Upper lobe of left lung (tissue), 4 donors: ENCODE measurements around the gene TWNK.

Experiments
- CTCF ChIP-seq, 6 experiments: fragments of 450-650 bp in 4 of 6; fragments of 200-600 bp in 2 of 6; sonication (generic) in 2 of 6; IDR thresholded peaks; one replicate each; pipeline ENCODE4 v1.5.1; 2016 to 2019; ENCODE audit warnings: antibody characterized with exemption in 6 of 6
- EP300 ChIP-seq, 4 donors: sonication (generic); formaldehyde crosslinking; IDR thresholded peaks; one replicate each; pipeline ENCODE4 v1.5.1; 2017; ENCODE audit warnings: antibody characterized with exemption in 4 of 4, control low read depth in 2 of 4
- POLR2A ChIP-seq, 4 donors: fragments of 450-650 bp; IDR thresholded peaks; one replicate each; pipeline ENCODE4 v1.5.1; 2016 to 2017; ENCODE audit warnings: antibody characterized with exemption in 4 of 4, mild to moderate bottlenecking in 2 of 4
- POLR2AphosphoS5 ChIP-seq, 2 donors: sonication (generic); formaldehyde crosslinking; IDR thresholded peaks; one replicate each; pipeline ENCODE4 v1.5.1; 2017; ENCODE audit warnings: antibody characterized with exemption in 2 of 2

GRCh38 chr10:100980311-100980710 is 7.0 kb upstream of the TWNK start:
- TF ChIP-seq CTCF (IDR thresholded peaks at IDR 0.05) (no peak), EP300 (IDR thresholded peaks at IDR 0.05) (no peak), POLR2AphosphoS5 (IDR thresholded peaks at IDR 0.05) (no peak), POLR2A (IDR thresholded peaks at IDR 0.05) (no peak)
